T-helper 17 cell (primary cell): ENCODE data around the gene C22orf42. TPM values are rescaled to one million over a fixed set of nuclear protein-coding genes. Genes with fewer than 3 reads are reported as not detected.

Experiments
- ATAC-seq: fragments of 150-1000 bp; cut with Tn5 transposase; 2 replicates; pipeline ENCODE4 v1.10.0; 2021; ENCODE audit warnings: mild to moderate bottlenecking, moderate library complexity
- DNase-seq, 3 donors: peaks; one replicate each; pipeline versions ENCODE4 v3.0.0 to v3.0.0-alpha.2; 2020 to 2021
- H3K9me3 ChIP-seq: one replicate; pipeline ENCODE4 v1.7.0; 2013; ENCODE audit warnings: low read length, mild to moderate bottlenecking; ENCODE audit not compliant: control insufficient read depth, poor library complexity, severe bottlenecking
- H3K27ac Mint-ChIP-seq: one replicate; pipeline ENCODE4 v1.8.0; 2022; ENCODE audit warnings: mild to moderate bottlenecking, moderate library complexity, mixed read lengths
- H3K27me3 Mint-ChIP-seq: one replicate; pipeline ENCODE4 v1.8.0; 2022; ENCODE audit warnings: mixed read lengths
- H3K36me3 Mint-ChIP-seq: one replicate; pipeline ENCODE4 v1.8.0; 2022; ENCODE audit warnings: low read depth, mixed read lengths
- H3K4me1 Mint-ChIP-seq: one replicate; pipeline ENCODE4 v1.8.0; 2022; ENCODE audit warnings: mild to moderate bottlenecking, mixed read lengths
- H3K4me3 Mint-ChIP-seq: one replicate; pipeline ENCODE4 v1.8.0; 2022; ENCODE audit warnings: mild to moderate bottlenecking, moderate library complexity, mixed read lengths
- total RNA-seq, 4 donors: library from RNA in 2 of 4; stranded (reverse) in 2 of 4; gene quantifications; one replicate each; pipeline ENCODE4 v1.2.3 and lab custom pipeline; 2022 to 2026

Gene C22orf42
- total RNA-seq, 2 donors from 2014 or later, result not detected

DNA sequence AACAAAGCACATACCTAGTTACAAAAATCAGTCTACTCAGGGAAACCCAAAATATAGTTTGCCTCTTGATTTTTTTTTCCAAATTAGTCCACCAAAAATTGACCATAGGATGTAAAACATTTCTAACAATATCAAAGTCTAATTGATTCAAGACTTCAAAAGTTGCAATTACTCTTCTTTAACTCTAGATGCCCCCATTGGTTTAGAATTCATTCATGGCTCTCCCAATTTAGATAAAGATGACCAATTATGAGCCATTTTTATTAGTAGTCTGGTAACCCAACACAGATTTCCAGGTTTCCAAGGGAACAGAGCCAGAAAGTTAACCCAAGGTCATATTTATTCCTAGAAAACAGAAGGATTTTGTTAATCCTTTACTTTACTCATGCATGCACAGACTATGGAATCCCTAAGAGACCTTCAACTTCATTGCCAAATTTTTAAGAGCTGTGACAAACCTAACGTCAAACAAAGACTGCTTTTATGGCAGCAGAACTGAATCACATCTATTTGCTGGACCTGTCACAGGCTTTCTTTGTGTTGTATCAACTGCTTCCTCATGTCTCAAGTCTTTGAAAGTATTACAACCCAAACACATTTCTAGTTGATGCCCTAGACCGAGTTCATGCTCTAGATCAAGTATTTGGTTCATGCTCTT lies 55.3 kb downstream of the C22orf42 start:
- Mint-ChIP-seq H3K27me3 (peaks cover 45% of the 10 kb centered on the region), H3K4me1 (peaks cover 2% of the 10 kb centered on the region), H3K27ac (no peak overlapping the region), H3K36me3 (no peaks in the 10 kb centered on the region), H3K4me3 (no peak overlapping the region)
- no peak for DNase-seq
- no peaks in the 10 kb centered on the region for H3K9me3 ChIP-seq
- ATAC-seq, result no peak

DNA sequence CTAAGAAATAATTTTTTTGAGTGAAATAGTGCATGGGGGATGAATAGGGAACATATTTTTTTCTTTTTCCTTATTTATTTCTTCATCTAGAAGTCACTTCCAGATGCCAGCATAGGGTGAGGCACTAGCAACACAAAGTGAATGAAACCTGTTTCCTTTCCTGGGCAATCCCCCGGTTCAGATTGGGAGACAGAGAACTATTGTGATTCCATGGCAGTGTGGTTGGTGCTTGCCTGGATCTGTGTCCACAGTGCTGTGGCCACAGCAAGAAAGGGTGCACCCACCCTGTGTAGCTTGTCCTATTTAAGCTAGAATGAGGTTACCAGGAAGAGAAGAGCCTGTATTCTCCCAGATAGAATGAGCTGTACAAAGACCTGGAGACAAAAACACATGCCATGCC lies 58.4 kb downstream of the C22orf42 start:
- no peaks in the 10 kb centered on the region for H3K9me3 ChIP-seq
- Mint-ChIP-seq H3K36me3 (no peaks in the 10 kb centered on the region), H3K4me3 (no peak overlapping the region), H3K4me1 (peaks cover 5% of the 10 kb centered on the region), H3K27ac (no peak overlapping the region), H3K27me3 (peaks cover 18% of the 10 kb centered on the region)
- DNase-seq (no peak), ATAC-seq (no peak)

Other genes starting within 250 kb of the C22orf42 start
- gene YWHAH, start 214.8 kb downstream of the C22orf42 start, total RNA-seq, result 100 to 1,000 TPM in 1 of 2 donors, 10 to 100 TPM in 1; 84.2 to 114 TPM
- gene SLC5A1, start 116.0 kb downstream of the C22orf42 start, total RNA-seq, result not detected
- 1 to 10 TPM in 1 of 2 donors, under 1 TPM in 1; 0.94 to 1.6 TPM for gene RFPL2, start 45.8 kb upstream of the C22orf42 start, total RNA-seq
- not detected for gene SLC5A4, start 96.0 kb upstream of the C22orf42 start, total RNA-seq
- gene RFPL3, start 198.6 kb upstream of the C22orf42 start, total RNA-seq, result not detected